K562 (cell line): ENCODE results near the gene HIVEP1. TPM values are rescaled to one million over a fixed set of nuclear protein-coding genes. Genes with fewer than 3 reads are reported as not detected.

Experiments used
- AFF1 ChIP-seq, 2 experiments: fragments of 450-650 bp; IDR thresholded peaks; 2 replicates each; pipeline ENCODE4 v1.6.1; 2018; ENCODE audit warnings: mild to moderate bottlenecking in 2 of 2, low read depth in 1 of 2; ENCODE audit not compliant: partially characterized antibody in 2 of 2
- FOXP1 ChIP-seq: sonication (generic); formaldehyde crosslinking; IDR thresholded peaks from 2 replicates; pipeline ENCODE4 v1.8.0; 2022; ENCODE audit warnings: mild to moderate bottlenecking, missing genetic modification reagents
- MTF1 ChIP-seq: fragments of 250-450 bp; sonication (Bioruptor Pico); IDR thresholded peaks from 2 replicates; pipeline ENCODE4 v1.9.0; 2021; ENCODE audit warnings: moderate library complexity, mild to moderate bottlenecking, inconsistent platforms, borderline replicate concordance
- PCBP1 ChIP-seq: fragments of 200-400 bp; formaldehyde crosslinking; IDR thresholded peaks from 2 replicates; pipeline ENCODE4 v1.6.1; 2018; ENCODE audit warnings: mild to moderate bottlenecking, low read depth, low read length; ENCODE audit not compliant: poor library complexity, severe bottlenecking
- POLR2AphosphoS2 ChIP-seq: IDR thresholded peaks from 2 replicates; pipeline ENCODE4 v1.6.1; 2012; ENCODE audit warnings: low read length, improper control_type of control experiment
- POLR2B ChIP-seq: fragments of 450-650 bp; IDR thresholded peaks from 2 replicates; pipeline ENCODE4 v1.6.1; 2018; ENCODE audit warnings: low read depth; ENCODE audit not compliant: partially characterized antibody
- RERE ChIP-seq: sonication (generic); formaldehyde crosslinking; IDR thresholded peaks from 2 replicates; pipeline ENCODE4 v1.8.0; 2023; ENCODE audit warnings: missing genetic modification reagents, mild to moderate bottlenecking, borderline replicate concordance
- SMAD3 ChIP-seq: fragments of 450-650 bp; formaldehyde crosslinking; conservative IDR thresholded peaks from 2 replicates; pipeline ENCODE4 v1.4.0; 2020; ENCODE audit warnings: mild to moderate bottlenecking
- SMARCC2 ChIP-seq: fragments of 450-650 bp; IDR thresholded peaks from 2 replicates; pipeline ENCODE4 v1.6.1; 2017; ENCODE audit warnings: antibody characterized with exemption, moderate library complexity, mild to moderate bottlenecking, low read depth
- SUPT5H ChIP-seq: fragments of 450-650 bp; IDR thresholded peaks from 2 replicates; pipeline ENCODE4 v1.6.1; 2016
- TAF7 ChIP-seq: fragments of 450-650 bp; IDR thresholded peaks from 2 replicates; pipeline ENCODE4 v1.6.1; 2016; ENCODE audit warnings: missing genetic modification characterization, missing compliant biosample characterization
- ZBTB49 ChIP-seq: sonication (generic); formaldehyde crosslinking; IDR thresholded peaks from 2 replicates; pipeline ENCODE4 v1.8.0; 2022; ENCODE audit warnings: missing genetic modification reagents, mild to moderate bottlenecking, borderline replicate concordance
- ZNF639 ChIP-seq, 2 experiments: fragments of 200-800 bp in 1 of 2; sonication (Bioruptor generic) in 1 of 2; sonication (generic) in 1 of 2; formaldehyde crosslinking in 1 of 2; IDR thresholded peaks in 1 of 2; conservative IDR thresholded peaks in 1 of 2; 2 replicates each; pipeline versions ENCODE4 v1.5.0 to v1.6.1; 2016 to 2020; ENCODE audit warnings: missing compliant biosample characterization in 1 of 2, missing genetic modification characterization in 1 of 2, missing genetic modification reagents in 1 of 2
- polyA plus RNA-seq, 8 experiments: library from polyadenylated mRNA; depleted of rRNA in 4 of 8; stranded (reverse) in 5 of 8; unstranded in 3 of 8; fragments of >200 nt; fragmentation: Nextera tagmentation in 2 of 8; fragmentation: Illumina TruSeq in 1 of 8; extraction: Ambion mirVana in 2 of 8; extraction: Trizol in 1 of 8; gene quantifications; 2 replicates each; pipeline versions ENCODE4 v1.2.1 to v1.2.3, GENCODE V29; 2011 to 2014; ENCODE audit warnings: inconsistent platforms in 1 of 8, missing spikeins in 1 of 8
- total RNA-seq, 7 experiments: library from RNA; depleted of rRNA in 6 of 7; stranded (reverse); fragments of >200 nt in 6 of 7; fragmentation: Illumina TruSeq in 2 of 7; extraction: Trizol in 2 of 7; gene quantifications; 2 replicates each; pipeline versions ENCODE4 v1.2.1 to v1.2.3, GENCODE V29; 2011 to 2021; ENCODE audit warnings: low replicate concordance in 1 of 7

HIVEP1 gene
- total and polyA plus RNA-seq, 9 of the 15 experiments (the other 6 are each of a cell fraction or from before 2014, with no cell fraction given), result 6.0 to 33.3 (median 21.7) TPM

GRCh38 chr6:12010635-12011275, 1.4 kb upstream of the HIVEP1 start (continued):
- TF ChIP-seq POLR2B, result peak; percentile 46
- TF ChIP-seq SMAD3, result no peak
- no peak for TF ChIP-seq FOXP1 (CRISPR knock-in tag)
- no peak for TF ChIP-seq POLR2AphosphoS2
- TF ChIP-seq RERE, result no peak
- no peak for TF ChIP-seq MTF1 (CRISPR knock-in tag)
- no peak for TF ChIP-seq ZBTB49 (CRISPR knock-in tag)
- TF ChIP-seq PCBP1, result no peak
- peak; percentile 72; the same call in 1 of the 2 replicates for TF ChIP-seq TAF7 (tag)
- TF ChIP-seq SUPT5H, result peak; percentile 60; the same call in 1 of the 2 replicates
- no peak for TF ChIP-seq SMARCC2
- no peak for TF ChIP-seq ZNF639 (CRISPR knock-in tag; conservative IDR thresholded peaks at IDR 0.05 in 1 of 2, IDR thresholded peaks at IDR 0.05 in 1 of 2)
- TF ChIP-seq AFF1 (IDR thresholded peaks at IDR 0.05; ENCODE audit: low read depth in 1 of 2, partially characterized antibody in 2 of 2), result peak; percentile 53 to 69
